Liver (tissue), 9 donors: ENCODE data around the gene GPR157. TPM values are rescaled to one million over a fixed set of nuclear protein-coding genes. Genes with fewer than 3 reads are reported as not detected.
A peak's percentile ranks its signal among the peaks of the same experiment; 100 is the strongest.

Source experiments
- DNase-seq: peaks from one replicate; pipeline ENCODE4 v3.0.0-alpha.2; 2017; ENCODE audit warnings: low spot score
- H3K27ac ChIP-seq, 2 donors: one replicate each; pipeline ENCODE4 v1.7.0; 2013; ENCODE audit warnings: inconsistent platforms in 2 of 2, low read length in 2 of 2, control low read depth in 1 of 2, low read depth in 1 of 2, mild to moderate bottlenecking in 1 of 2
- H3K27me3 ChIP-seq, 4 donors: one replicate each; pipeline versions ENCODE4 v1.6.1 to v1.7.0; 2013; ENCODE audit warnings: low read length in 3 of 4, inconsistent platforms in 1 of 4, mild to moderate bottlenecking in 1 of 4, moderate library complexity in 1 of 4; ENCODE audit not compliant: control insufficient read depth in 4 of 4, insufficient read depth in 4 of 4
- H3K36me3 ChIP-seq, 4 donors: one replicate each; pipeline versions ENCODE4 v1.6.1 to v1.7.0; 2013; ENCODE audit warnings: low read length in 3 of 4, mild to moderate bottlenecking in 3 of 4, low read depth in 1 of 4, moderate library complexity in 1 of 4; ENCODE audit not compliant: control insufficient read depth in 4 of 4, insufficient read depth in 3 of 4
- H3K4me1 ChIP-seq, 4 donors: one replicate each; pipeline versions ENCODE4 v1.6.1 to v1.7.0; 2013; ENCODE audit warnings: low read length in 3 of 4, mild to moderate bottlenecking in 3 of 4, moderate library complexity in 1 of 4; ENCODE audit not compliant: control insufficient read depth in 4 of 4, insufficient read depth in 4 of 4
- H3K4me3 ChIP-seq, 3 donors: one replicate each; pipeline versions ENCODE4 v1.6.1 to v1.7.0; 2013; ENCODE audit warnings: low read length in 3 of 3, control low read depth in 1 of 3, low read depth in 1 of 3, mild to moderate bottlenecking in 1 of 3
- H3K9ac ChIP-seq, 2 donors: one replicate each; pipeline ENCODE4 v1.7.0; 2013; ENCODE audit warnings: low read length in 2 of 2, mild to moderate bottlenecking in 2 of 2, moderate library complexity in 2 of 2, control low read depth in 1 of 2, low read depth in 1 of 2
- H3K9me3 ChIP-seq, 4 donors: one replicate each; pipeline versions ENCODE4 v1.6.1 to v1.7.0; 2013; ENCODE audit warnings: low read length in 3 of 4; ENCODE audit not compliant: control insufficient read depth in 4 of 4
- CTCF ChIP-seq: fragments of 150-350 bp; IDR thresholded peaks from 2 replicates; pipeline ENCODE4 v1.5.1; 2017; ENCODE audit warnings: improper control_type of control experiment, low read depth, low read length; ENCODE audit not compliant: missing input control
- EGR1 ChIP-seq, 2 donors: IDR thresholded peaks; 2 replicates each; pipeline ENCODE4 v1.6.1; 2016 to 2018; ENCODE audit warnings: antibody characterized with exemption in 2 of 2, low read depth in 2 of 2
- FOXA2 ChIP-seq: IDR thresholded peaks from 2 replicates; pipeline ENCODE4 v1.6.1; 2016; ENCODE audit warnings: antibody characterized with exemption
- GABPA ChIP-seq, 2 donors: IDR thresholded peaks in 1 of 2; conservative IDR thresholded peaks in 1 of 2; 2 replicates each; pipeline ENCODE4 v1.6.1; 2016; ENCODE audit warnings: antibody characterized with exemption in 2 of 2, mild to moderate bottlenecking in 1 of 2, moderate library complexity in 1 of 2
- HNF4A ChIP-seq, 2 donors: conservative IDR thresholded peaks; 2 replicates each; pipeline ENCODE4 v1.6.1; 2016; ENCODE audit warnings: antibody characterized with exemption in 2 of 2, mild to moderate bottlenecking in 2 of 2
- JUND ChIP-seq, 2 donors: IDR thresholded peaks; 2 replicates each; pipeline ENCODE4 v1.6.1; 2016; ENCODE audit warnings: antibody characterized with exemption in 2 of 2
- NR2F2 ChIP-seq: IDR thresholded peaks from 2 replicates; pipeline ENCODE4 v1.6.1; 2016; ENCODE audit warnings: antibody characterized with exemption
- REST ChIP-seq: IDR thresholded peaks from 2 replicates; pipeline ENCODE4 v1.6.1; 2016; ENCODE audit warnings: antibody characterized with exemption, mild to moderate bottlenecking
- RXRA ChIP-seq, 2 donors: IDR thresholded peaks; 2 replicates each; pipeline ENCODE4 v1.6.1; 2017 to 2018; ENCODE audit warnings: antibody characterized with exemption in 2 of 2, mild to moderate bottlenecking in 1 of 2
- SP1 ChIP-seq: IDR thresholded peaks from 2 replicates; pipeline ENCODE4 v1.6.1; 2018; ENCODE audit warnings: antibody characterized with exemption, mild to moderate bottlenecking
- TAF1 ChIP-seq: conservative IDR thresholded peaks from 2 replicates; pipeline ENCODE4 v1.6.1; 2016; ENCODE audit warnings: antibody characterized with exemption, mild to moderate bottlenecking
- YY1 ChIP-seq: IDR thresholded peaks from 2 replicates; pipeline ENCODE4 v1.6.1; 2016; ENCODE audit warnings: antibody characterized with exemption, mild to moderate bottlenecking
- WGBS: extraction: QIAGEN DNeasy Blood & Tissue Kit; methylation state at CpG from one replicate; pipeline ENCODE4 v1.1.7; 2013; 5-methylcytosine and 5-hydroxymethylcytosine counted together
- polyA plus RNA-seq, 2 donors: library from polyadenylated mRNA; stranded (reverse) in 1 of 2; unstranded in 1 of 2; fragments of 200-250 nt in 1 of 2; fragments of >200 nt in 1 of 2; fragmentation: Nextera tagmentation in 1 of 2; extraction: Ambion mirVana in 1 of 2; gene quantifications; one replicate each; pipeline versions ENCODE4 v1.2.1 to v1.2.3, GENCODE V29; 2013 to 2015
- total RNA-seq, 2 donors: library from RNA; depleted of rRNA; stranded (reverse); fragments of >200 nt; gene quantifications; one replicate each; pipeline ENCODE4 v1.2.3, GENCODE V29; 2014
- TF ChIP-seq, protein P1 (sequence below): IDR thresholded peaks from 2 replicates; pipeline ENCODE4 v1.6.1; 2016; ENCODE audit warnings: antibody characterized with exemption
- donor health status: healthy.
- donor health status: healthy.
- donor health status: healthy.
- donor health status: healthy.
- donor health status: healthy.

The GPR157 gene
- total and polyA plus RNA-seq, 4 donors: 1.3 to 7.0 (median 2.2) TPM

- no peaks in the 10 kb centered on the region for H3K27me3 ChIP-seq
- TF ChIP-seq CTCF (no peak), SP1 (no peak), REST (no peak)
- H3K9ac ChIP-seq: no peak overlapping the region
- DNase-seq: no peak
- no peaks in the 10 kb centered on the region for H3K9me3 ChIP-seq
- no peak overlapping the region for H3K27ac ChIP-seq
- no peaks in the 10 kb centered on the region for H3K36me3 ChIP-seq
- H3K4me3 ChIP-seq: no peak overlapping the region
- 44% methylated on average over 5 of the region's 5 CpGs for WGBS
- peaks cover 0 to 8% (median 6%) of the 10 kb centered on the region in 4 donors for H3K4me1 ChIP-seq
These were observed 5.1 kb upstream of the GPR157 start for GRCh38 chr1:9133870-9134585.

- no peaks in the 10 kb centered on the region for H3K9me3 ChIP-seq
- H3K36me3 ChIP-seq: no peaks in the 10 kb centered on the region
- H3K4me3 ChIP-seq: peak overlapping the region; percentile 53 to 81 (median 61)
- TF ChIP-seq NR2F2: no peak
- TF ChIP-seq, protein P1, sequence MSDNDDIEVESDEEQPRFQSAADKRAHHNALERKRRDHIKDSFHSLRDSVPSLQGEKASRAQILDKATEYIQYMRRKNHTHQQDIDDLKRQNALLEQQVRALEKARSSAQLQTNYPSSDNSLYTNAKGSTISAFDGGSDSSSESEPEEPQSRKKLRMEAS: no peak
- no peak for TF ChIP-seq YY1
- no peak for TF ChIP-seq JUND (IDR thresholded peaks at IDR 0.05)
- no peak for TF ChIP-seq HNF4A (conservative IDR thresholded peaks at IDR 0.05)
- peak; percentile 57 for TF ChIP-seq SP1
- no peak for TF ChIP-seq REST
- TF ChIP-seq GABPA (IDR thresholded peaks at IDR 0.05 in 1 of 2, conservative IDR thresholded peaks at IDR 0.05 in 1 of 2): no peak
- TF ChIP-seq RXRA (IDR thresholded peaks at IDR 0.05): peak in 1 of 2 donors; percentile 16
- TF ChIP-seq FOXA2: no peak
- peak; percentile 98 for TF ChIP-seq EGR1 (IDR thresholded peaks at IDR 0.05; ENCODE audit: low read depth in 2 of 2)
- no peak for TF ChIP-seq TAF1
- no peak for TF ChIP-seq CTCF
- H3K27ac ChIP-seq: peak overlapping the region; percentile 81 to 85
- H3K27me3 ChIP-seq: no peaks in the 10 kb centered on the region
- no peak overlapping the region for H3K9ac ChIP-seq
- DNase-seq: peak; percentile 81
- peaks cover 2 to 21% (median 17%) of the 10 kb centered on the region in 4 donors for H3K4me1 ChIP-seq
- WGBS: 5% methylated on average over 46 of the region's 46 CpGs
These were observed 552 bp upstream of the GPR157 start for GRCh38 chr1:9129266-9130041.
